AG10803 (cell line): ENCODE measurements around the gene GBA2.

Experiments
- DNase-seq: peaks from one replicate; pipeline ENCODE4 v3.0.0; 2010; ENCODE audit warnings: low read depth
- H3K4me3 ChIP-seq: 2 replicates; pipeline ENCODE4 v1.5.1; 2011; ENCODE audit warnings: mild to moderate bottlenecking, low read length, control low read depth
- CTCF ChIP-seq: conservative IDR thresholded peaks from 2 replicates; pipeline ENCODE4 v1.5.1; 2011; ENCODE audit warnings: mild to moderate bottlenecking, low read length, control low read depth, inconsistent platforms

Gene GBA2

GRCh38 chr9:35727676-35728040 is 21.4 kb downstream of the GBA2 start:
- H3K4me3 ChIP-seq: peak overlapping the region; percentile 97
- DNase-seq: no peak
- no peak for TF ChIP-seq CTCF

GRCh38 chr9:35726931-35727330 is 22.1 kb downstream of the GBA2 start:
- H3K4me3 ChIP-seq: peak overlapping the region; percentile 97
- peak; percentile 68 for DNase-seq
- TF ChIP-seq CTCF: peak; percentile 44

- no peak for TF ChIP-seq CTCF
- no peak overlapping the region for H3K4me3 ChIP-seq
- no peak for DNase-seq
Observed at GRCh38 chr9:35725362-35725761, 23.7 kb downstream of the GBA2 start.

GRCh38 chr9:35723908-35724307 is 25.1 kb downstream of the GBA2 start:
- no peak overlapping the region for H3K4me3 ChIP-seq
- TF ChIP-seq CTCF: no peak
- DNase-seq: no peak

- no peak overlapping the region for H3K4me3 ChIP-seq
- no peak for TF ChIP-seq CTCF
- DNase-seq: no peak
Observed at GRCh38 chr9:35723426-35723825, 25.6 kb downstream of the GBA2 start.

- DNase-seq: no peak
- no peak for TF ChIP-seq CTCF
- no peak overlapping the region for H3K4me3 ChIP-seq
Observed at GRCh38 chr9:35719546-35719945, 29.5 kb downstream of the GBA2 start.

GRCh38 chr9:35718721-35719511 is 30.1 kb downstream of the GBA2 start:
- no peak overlapping the region for H3K4me3 ChIP-seq
- TF ChIP-seq CTCF: no peak
- no peak for DNase-seq
